ENCODE measurements around the gene CTDSP2.

CTDSP2 gene

DNA sequence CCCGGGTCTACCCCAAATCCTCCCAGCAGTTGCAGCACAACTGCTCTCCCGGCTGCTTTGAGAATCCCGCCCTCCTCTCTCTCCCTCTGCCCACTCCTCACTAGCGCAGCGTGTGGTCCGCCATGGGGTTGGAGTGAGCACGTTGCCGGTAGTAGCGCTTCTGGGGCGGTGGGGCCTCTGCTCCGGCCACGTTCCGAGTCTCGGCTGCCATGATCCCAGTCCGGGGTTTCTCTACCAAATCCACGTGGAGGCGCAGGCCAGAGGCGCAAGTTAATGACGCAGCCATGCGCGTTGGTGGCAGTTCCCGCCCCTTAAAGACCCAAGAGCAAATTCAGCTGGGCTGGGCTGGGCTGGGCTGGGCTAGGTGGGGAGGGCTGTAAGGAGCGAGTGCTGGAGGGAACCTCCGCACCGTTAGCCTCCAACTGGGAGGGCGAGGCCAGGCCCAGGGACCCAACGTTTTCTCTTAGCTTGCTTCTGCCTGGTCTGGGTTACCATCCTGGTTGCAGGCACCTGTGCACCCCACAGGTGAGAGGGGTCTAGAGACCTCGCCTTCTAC, 74.6 kb downstream of the CTDSP2 start, which contains the start of gene METTL1:
TSS of gene METTL1 (minus strand) at position 233 of the 556 bp plus-strand sequence. CDS start at position 211, 22 bp downstream.
- in situ Hi-C loops (cut with HindIII; ENCODE audit: low sequenced_read_pairs): no loop called here
- H3K4me3 ChIP-seq (ENCODE audit: low read depth, low read length): peak within 1 kb of the TSS; percentile 90
- TF ChIP-seq, protein P1, sequence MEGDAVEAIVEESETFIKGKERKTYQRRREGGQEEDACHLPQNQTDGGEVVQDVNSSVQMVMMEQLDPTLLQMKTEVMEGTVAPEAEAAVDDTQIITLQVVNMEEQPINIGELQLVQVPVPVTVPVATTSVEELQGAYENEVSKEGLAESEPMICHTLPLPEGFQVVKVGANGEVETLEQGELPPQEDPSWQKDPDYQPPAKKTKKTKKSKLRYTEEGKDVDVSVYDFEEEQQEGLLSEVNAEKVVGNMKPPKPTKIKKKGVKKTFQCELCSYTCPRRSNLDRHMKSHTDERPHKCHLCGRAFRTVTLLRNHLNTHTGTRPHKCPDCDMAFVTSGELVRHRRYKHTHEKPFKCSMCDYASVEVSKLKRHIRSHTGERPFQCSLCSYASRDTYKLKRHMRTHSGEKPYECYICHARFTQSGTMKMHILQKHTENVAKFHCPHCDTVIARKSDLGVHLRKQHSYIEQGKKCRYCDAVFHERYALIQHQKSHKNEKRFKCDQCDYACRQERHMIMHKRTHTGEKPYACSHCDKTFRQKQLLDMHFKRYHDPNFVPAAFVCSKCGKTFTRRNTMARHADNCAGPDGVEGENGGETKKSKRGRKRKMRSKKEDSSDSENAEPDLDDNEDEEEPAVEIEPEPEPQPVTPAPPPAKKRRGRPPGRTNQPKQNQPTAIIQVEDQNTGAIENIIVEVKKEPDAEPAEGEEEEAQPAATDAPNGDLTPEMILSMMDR (IDR thresholded peaks at IDR 0.05; ENCODE audit: low read depth, low read length, missing control alignments): no peak
- peak; percentile 92 for DNase-seq (ENCODE audit: low read depth)

DNA sequence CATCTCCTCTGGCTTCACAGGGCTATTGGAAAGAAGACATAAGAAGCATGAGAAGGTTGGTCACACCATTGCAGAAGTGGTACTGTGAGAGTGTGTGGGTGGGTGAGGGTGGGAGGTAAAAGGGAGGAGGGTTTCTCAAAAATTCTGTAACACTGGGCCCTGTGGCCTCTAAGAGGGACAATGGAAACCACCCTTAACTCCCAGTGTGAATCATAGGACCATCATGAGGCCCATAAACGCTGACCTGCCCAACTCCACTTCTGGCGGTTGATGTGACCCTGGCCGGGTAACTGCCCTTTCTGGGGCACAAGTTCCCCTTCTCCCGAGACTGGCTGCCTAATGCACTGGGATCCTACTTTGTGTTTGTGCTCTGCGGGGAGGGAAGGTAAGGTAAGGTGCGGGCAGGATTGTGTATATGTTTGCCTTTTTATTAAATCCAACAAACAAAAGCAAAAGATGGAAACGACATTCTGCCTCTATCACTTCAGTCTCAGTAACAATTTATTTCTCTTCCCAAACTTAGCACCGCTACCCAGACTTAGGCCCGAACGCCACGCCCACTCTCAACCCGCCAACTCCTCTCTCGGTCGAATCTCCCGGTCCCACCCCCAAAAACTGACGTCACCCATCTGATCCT, 75.2 kb downstream of the CTDSP2 start:
- peak; percentile 80 for DNase-seq (ENCODE audit: low read depth)
- peak overlapping the region; percentile 90 for H3K4me3 ChIP-seq (ENCODE audit: low read depth, low read length)
- in situ Hi-C loops (cut with HindIII; ENCODE audit: low sequenced_read_pairs): no loop called here
- TF ChIP-seq, protein P1 (IDR thresholded peaks at IDR 0.05; ENCODE audit: low read depth, low read length, missing control alignments): no peak

DNA sequence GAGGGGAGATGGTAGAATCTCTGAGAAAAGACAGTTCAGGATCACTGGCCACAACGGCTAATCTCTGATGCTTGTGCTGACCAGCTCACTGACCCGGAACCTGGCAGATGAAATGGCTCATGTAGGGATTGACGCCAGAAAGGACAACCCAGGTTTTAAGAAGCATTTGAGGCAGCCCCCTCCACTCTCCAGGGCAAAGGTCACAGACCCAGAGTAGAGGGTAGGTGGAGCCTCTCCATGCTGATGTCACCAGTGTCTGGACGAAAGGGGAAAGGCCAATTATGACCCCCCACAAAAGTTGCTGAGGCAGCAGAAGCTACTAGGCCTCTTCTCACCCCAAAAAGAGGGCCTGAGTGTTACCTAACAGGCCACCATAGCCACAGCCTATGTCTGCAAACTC, 75.8 kb downstream of the CTDSP2 start:
- in situ Hi-C loops (cut with HindIII; ENCODE audit: low sequenced_read_pairs): no loop called here
- no peak for DNase-seq (ENCODE audit: low read depth)
- no peak overlapping the region for H3K4me3 ChIP-seq (ENCODE audit: low read depth, low read length)
- TF ChIP-seq, protein P1 (IDR thresholded peaks at IDR 0.05; ENCODE audit: low read depth, low read length, missing control alignments): no peak

Measured in astrocyte of the cerebellum (primary cell).